Right renal pelvis (tissue), 4 donors: ENCODE measurements around the gene HDGF. TPM values are rescaled to one million over a fixed set of nuclear protein-coding genes. Genes with fewer than 3 reads are reported as not detected.
A peak's percentile ranks its signal among the peaks of the same experiment; 100 is the strongest.
"Not testable (repeated sequence)": the region's sequence is repeated elsewhere in the genome, so short reads cannot be mapped to it uniquely, and the experiment has no call there.

Experiments used
- DNase-seq, 4 donors: peaks; one replicate each; pipeline ENCODE4 v3.0.0-alpha.2; 2013; ENCODE audit warnings: low read depth in 4 of 4, low spot score in 3 of 4, missing footprints in 1 of 4
- polyA plus RNA-seq, 4 donors: library from polyadenylated mRNA; unstranded; fragments of 120-200 nt; gene quantifications; one replicate each; pipeline ENCODE4 v1.2.1, GENCODE V29; 2013; ENCODE audit not compliant: insufficient read length in 4 of 4

HDGF gene
- polyA plus RNA-seq, 4 donors: 261 to 286 (median 283) TPM

GRCh38 chr1:156767101-156767878, 15.8 kb upstream of the HDGF start, which contains the start of gene PRCC:
Gene PRCC (plus strand): TSS chr1:156767535. CDS start chr1:156767772, 237 bp downstream.
- DNase-seq: peak; percentile 93 to 100 (median 99)

- no peak for DNase-seq
These were observed 15.0 kb upstream of the HDGF start for GRCh38 chr1:156766298-156767100.

DNA sequence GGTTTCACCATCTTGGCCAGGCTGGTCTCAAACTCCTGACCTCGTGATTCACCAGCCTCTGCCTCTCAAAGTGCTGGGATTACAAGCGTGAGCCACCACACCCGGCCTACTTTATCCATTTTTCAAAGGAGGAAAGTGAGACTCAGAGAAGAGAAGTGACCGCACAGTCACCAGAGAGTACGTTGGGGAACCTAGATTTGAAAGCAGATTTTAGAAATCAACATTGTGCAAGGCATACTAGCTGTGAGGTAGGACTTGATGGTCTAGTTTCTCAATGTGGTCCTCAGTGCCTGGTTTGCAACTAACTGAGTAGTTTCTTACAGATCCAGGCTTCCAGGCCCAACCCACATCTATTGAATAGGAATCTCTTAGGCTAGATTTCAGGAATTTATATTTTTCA, 14.2 kb upstream of the HDGF start:
- no peak for DNase-seq

DNA sequence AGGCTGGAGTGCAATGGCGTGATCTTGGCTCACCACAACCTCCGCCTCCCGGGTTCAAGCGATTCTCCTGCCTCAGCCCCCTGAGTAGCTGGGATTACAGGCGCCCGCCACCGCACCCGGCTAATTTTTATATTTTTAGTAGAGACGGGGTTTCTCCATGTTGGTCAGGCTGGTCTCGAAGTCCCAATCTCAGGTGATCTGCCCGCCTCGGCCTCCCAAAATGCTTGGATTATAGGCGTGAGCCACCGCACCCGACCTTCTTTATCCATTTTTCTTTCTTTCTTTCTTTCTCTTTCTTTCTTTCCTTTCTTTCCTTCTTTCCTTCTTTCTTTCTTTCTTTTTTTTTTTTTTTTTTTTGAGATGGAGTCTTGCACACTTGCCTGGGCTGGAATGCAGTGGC, 13.7 kb upstream of the HDGF start:
- not testable (repeated sequence) for DNase-seq

DNA sequence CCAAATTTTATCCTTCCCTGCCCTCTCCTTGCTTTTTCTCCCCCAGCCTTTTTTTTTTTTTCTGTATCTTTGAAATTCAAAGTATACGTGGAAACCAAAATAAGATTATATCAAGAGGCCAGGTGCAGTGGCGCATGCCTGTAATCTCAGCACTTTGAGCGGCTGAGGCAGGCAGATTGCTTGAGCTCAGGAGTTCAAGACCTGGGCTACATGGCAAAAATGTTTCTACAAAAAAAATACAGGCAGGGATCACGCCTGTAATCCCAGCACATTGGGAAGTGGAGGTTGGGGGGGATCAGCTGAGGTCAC, 9.3 kb upstream of the HDGF start:
- DNase-seq: no peak

DNA sequence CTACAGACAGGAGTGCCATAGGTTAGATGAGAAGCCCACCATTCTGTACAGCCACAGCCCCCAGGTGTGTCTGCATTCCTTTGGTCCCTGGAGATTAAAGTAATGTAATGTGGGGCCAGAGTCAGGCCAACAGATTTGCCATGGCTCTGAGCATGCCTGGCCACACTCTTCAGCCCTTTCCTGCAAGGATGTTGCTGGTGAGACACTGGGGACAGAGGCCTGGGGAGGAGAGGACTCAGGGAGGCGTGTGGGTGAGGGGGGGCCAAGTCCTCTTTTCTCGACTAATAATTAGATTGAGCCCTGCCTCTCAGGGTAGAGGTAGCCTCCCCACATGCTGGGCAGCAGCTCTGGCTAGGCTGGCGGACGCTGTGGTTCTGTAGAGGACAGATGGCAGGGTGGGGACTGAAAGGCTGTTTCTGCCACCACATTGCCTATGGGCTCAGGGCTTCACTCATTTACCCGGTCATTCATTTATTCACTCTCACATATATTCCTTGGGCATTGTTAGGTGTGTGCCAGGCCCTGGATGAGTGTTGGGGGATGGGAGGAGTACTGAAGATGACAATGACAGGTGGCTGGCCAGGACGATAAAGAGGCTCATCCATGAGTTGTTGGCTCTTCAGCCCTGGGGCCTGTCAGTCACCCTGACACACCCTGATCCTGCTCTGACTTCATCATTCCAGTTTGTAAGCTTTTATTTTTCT, 8.8 kb upstream of the HDGF start:
- no peak for DNase-seq

- DNase-seq: not testable (repeated sequence)
These were observed 6.2 kb upstream of the HDGF start for GRCh38 chr1:156757572-156758253.

DNA sequence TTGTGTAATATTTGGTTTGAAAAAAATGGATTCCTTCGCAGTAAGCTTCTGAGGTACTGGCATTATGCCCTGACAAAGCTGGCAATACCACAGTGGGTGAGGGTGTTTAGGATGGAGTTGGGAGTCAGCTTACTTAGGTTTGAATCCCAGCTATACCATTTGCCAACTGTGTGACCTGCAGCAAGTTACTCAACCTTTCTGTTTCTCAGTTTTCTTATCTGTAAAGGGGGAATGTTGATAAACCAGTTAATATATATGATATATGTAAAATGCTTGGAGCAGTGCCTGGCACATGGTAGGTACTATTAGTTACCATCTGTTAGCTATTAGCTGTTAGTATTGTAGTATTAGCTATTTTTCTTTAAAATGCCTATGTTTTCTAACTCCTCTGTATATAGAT, 4.9 kb upstream of the HDGF start:
- DNase-seq: no peak

GRCh38 chr1:156755527-156755950, 4.1 kb upstream of the HDGF start:
- DNase-seq: no peak

GRCh38 chr1:156754219-156754618, 2.7 kb upstream of the HDGF start:
- DNase-seq: no peak

- DNase-seq: no peak
These were observed 1.5 kb upstream of the HDGF start for GRCh38 chr1:156752843-156753482.

DNA sequence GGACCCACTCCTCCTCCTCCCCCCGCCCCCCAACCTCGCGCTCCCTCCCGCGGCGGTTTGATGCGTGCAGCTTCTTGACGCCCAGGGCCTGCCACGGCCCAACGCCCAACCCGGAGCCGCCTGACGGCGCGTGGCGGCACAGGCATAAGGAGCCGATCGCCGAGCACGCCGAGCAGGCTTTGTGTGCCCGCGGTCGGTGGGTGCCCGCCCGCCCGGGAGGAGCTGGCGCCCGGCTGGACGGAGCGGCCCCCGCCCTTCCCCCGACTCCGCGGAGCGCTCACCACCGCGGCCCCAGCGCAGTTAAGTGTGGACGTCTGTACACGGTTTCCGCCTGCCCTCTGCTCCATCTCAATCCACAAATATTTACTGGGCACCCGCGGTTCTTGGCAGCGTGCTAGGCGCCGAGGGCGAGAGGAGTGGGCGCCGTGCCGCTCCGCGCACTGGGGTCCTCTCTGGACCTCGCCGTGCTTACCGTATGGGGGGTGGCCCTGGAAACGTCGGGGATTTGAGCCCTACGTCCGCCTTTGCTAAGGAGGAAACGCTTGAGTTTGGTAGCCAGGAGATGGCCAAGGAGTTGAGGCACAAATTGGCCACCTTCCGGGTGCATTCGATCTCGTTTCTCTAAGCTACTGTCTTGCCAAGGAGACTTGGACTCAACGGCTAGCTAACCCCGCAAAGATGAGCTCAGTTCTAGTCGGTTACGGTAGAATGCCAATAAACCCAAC, 444 bp upstream of the HDGF start:
- DNase-seq: peak; percentile 90 to 95 (median 92)

DNA sequence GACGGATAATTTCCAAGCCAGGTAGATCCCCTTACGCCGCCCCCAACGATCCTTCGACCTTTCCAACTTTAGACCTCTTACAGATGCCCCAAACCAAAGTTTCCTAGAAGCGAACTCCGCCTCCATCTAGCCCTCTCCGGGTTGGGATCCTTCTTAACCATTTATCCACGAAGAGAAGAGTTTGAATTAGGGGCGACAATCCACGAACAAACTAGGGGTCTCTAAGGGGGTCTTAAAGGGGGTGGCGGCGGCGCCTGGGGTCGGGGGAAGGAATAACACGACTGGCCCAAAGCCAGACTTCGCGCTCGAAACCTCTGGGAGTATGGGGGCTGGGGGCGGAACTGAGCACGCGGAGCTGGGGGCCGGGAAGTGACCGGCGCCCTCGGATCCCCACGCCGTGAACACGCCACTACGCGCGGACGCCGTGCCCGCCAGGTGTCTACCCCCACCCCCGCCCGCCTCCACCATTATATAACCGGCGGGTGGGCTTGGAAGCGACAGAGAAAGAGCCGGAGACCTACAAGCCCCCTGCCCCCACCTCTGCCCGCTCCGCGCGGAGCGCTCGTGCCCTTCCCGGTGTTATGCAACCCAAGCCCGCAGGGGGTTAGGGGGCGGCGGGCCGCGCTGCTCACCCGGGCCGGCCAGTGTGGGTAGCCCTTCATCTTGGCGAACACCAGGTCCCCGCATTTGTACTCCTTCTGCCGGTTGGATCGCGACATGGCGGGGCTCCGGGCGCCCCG, 594 bp downstream of the HDGF start:
- no peak for DNase-seq

- no peak for DNase-seq
These were observed 1.2 kb downstream of the HDGF start for GRCh38 chr1:156750191-156750672.

DNA sequence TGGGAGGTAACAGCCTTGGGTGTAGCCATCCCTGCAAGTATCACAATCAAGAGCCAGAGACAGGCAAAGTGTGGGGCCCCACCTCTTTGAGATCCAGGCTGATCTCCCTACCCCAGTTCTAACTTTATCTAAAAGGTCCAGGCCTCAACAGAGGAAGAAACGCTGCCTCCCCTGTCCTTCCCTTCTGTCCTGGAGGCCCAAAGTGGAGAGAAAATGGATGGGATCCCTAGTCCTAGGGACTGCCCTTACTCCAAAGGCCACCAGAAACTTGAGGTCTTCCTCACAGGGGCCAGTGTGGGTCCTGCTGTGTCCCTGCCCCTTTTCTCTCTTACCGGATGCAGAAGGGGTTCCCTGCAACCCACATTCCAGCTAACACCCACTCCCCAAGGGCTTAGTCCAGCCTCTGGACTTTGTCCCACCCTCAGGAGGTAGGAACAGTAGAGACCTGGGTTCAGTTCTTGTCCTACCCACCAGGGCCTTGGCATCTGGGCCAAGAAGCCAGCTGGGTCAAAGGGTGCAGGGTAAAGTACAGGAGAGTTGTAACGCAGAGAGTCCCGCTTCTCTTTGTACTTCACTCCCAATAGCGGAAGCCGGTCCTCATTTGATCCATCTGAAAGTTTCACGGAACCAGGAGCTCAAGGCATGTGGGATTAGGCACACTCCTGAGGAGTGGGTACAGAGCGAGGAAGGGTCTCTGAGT, 1.9 kb downstream of the HDGF start:
- DNase-seq: no peak

- DNase-seq: no peak
These were observed 2.6 kb downstream of the HDGF start for GRCh38 chr1:156748670-156749418.
